Stimulated activated CD4-positive, alpha-beta T cell treated with anti-CD3 and anti-CD28 coated beads, TNF-alpha, amount 100 ng/mL, for 4 hours (primary cell): ENCODE results near the gene TSHR.
"Not testable (repeated sequence)": the region's sequence is repeated elsewhere in the genome, so short reads cannot be mapped to it uniquely, and the experiment has no call there.

Source experiments
- DNase-seq, 3 experiments: peaks; one replicate each; pipeline ENCODE4 v3.0.0-alpha.2; 2020; ENCODE audit warnings: low read depth in 3 of 3

The TSHR gene

DNA sequence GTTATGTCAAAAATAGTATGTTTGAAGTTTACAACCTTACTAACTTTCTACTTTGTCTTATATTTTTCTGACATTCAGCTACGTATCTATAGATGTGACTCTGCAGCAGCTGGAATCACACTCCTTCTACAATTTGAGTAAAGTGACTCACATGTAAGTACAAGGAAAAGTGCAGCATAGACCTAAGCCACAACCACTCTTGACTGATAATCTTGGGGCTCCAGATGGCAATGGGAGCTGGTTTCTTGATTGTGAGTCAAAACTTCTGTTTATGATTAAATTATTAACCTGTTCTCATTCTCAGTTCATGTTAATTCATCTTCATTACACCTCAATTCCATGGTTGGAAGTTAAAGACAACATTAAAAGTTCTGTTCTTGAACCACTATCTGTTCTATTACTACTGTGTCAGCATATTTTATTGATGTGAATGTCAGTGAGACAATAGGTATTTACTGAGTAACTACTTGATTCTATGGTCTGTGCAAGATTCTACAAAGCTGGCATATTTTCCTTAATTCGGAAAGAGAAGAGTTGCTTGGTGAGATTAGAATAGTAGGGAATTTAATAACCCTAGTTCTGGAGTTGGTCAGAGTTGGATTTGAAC lies 112.9 kb downstream of the TSHR start:
- no peak for DNase-seq

DNA sequence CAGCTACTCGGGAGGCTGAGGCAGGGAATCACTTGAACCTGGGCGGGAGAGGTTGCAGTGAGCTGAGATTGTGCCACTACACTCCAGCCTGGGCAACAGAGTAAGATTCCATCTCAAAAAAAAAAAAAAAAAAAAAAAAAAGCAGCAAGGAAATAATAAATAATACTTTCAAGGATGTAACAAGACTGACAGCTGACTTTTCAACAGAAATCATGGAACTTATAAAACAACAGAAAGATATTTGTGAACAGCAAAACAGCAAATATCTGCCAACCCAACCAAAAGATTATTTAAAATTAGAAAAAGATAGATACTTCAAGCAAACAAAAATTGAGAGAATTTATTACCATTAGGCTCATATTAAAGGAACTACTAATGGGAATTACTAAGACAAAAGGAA lies 115.1 kb downstream of the TSHR start:
- no peak for DNase-seq

- DNase-seq, result no peak
These were observed 130.2 kb downstream of the TSHR start for GRCh38 chr14:81085596-81085995.

DNA sequence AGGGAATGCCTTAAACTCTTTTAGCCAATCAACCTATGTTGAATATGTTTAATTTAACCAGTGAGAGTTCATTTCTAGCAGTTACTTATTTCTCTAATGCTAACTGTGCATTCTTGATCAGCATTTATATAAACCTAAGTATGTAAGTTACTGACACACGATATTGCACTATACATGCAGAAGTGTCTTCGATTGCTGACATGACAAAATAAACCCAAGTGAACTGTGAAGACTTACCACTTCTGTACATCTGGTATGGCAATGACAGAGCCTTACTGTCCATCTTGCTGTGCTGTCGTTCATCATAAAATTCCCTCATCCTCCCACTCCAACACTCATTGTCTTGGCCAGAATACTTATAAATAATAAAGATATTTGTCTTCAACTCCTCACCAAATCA lies 131.8 kb downstream of the TSHR start:
- DNase-seq, result no peak

DNA sequence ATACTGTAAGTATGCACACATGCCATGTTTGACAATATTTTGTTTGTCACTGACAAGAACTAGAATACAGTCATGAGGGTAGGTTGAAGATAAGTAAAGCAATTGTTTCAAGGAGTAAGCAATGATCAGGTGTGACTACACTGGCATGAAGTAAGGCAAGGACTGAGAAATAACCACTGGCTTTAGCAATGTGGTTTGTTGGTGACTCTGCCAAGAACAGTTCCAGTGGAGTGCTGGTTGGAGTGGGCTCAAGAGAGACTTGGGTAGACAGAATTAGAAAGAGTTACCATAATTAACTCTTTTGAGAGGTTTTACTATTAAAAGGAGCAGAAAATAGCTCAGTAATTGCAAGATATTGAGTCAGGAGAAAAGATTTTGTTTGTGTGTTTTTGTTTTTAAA lies 135.7 kb downstream of the TSHR start:
- no peak for DNase-seq

- DNase-seq, result no peak
These were observed 136.2 kb downstream of the TSHR start for GRCh38 chr14:81091660-81092059.

- no peak for DNase-seq
These were observed 138.2 kb downstream of the TSHR start for GRCh38 chr14:81093651-81094050.

- no peak for DNase-seq
These were observed 140.1 kb downstream of the TSHR start for GRCh38 chr14:81095539-81095938.

DNA sequence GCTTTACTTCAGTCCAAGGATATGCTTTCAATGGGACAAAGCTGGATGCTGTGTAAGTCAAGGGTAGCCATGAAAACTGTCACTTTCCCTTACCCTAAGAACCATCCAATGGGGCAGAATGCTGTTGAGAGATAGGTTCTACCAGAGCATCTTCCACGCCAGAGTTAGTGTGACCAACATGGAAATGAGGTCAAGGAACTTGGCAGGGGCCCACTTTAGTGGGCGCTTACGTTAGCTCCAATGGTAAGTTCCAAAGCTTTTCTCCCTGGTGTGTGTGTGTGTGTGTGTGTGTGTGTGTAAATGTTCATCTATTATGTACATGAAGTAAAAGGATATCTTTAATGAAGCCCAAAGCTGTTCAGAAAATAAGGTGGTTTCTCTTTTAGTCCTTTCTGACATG lies 141.2 kb downstream of the TSHR start:
- DNase-seq, result no peak

DNA sequence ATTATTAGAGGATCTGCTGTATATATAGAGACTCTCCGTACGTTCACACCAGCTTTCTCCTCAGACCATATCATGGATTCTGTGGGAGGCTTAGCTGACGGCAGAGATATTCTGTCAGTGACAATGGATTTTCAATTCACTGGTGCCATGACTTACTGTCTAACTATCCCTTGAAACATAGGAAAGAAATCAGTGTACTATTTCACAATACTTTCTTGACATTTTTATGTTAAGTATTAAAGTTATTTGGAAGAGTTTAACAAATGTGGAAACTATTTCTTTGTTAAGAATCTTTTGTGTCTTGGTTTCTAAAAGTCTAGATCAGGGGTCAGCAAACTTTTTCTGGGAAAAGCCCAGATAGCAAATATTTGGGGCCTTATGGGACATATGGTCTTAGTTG lies 146.8 kb downstream of the TSHR start:
- DNase-seq, result no peak

- no peak for DNase-seq
These were observed 148.0 kb downstream of the TSHR start for GRCh38 chr14:81103443-81103842.

GRCh38 chr14:81105378-81105777 lies 150.0 kb downstream of the TSHR start:
- DNase-seq, result no peak

- DNase-seq, result no peak
These were observed 150.5 kb downstream of the TSHR start for GRCh38 chr14:81105961-81106360.

DNA sequence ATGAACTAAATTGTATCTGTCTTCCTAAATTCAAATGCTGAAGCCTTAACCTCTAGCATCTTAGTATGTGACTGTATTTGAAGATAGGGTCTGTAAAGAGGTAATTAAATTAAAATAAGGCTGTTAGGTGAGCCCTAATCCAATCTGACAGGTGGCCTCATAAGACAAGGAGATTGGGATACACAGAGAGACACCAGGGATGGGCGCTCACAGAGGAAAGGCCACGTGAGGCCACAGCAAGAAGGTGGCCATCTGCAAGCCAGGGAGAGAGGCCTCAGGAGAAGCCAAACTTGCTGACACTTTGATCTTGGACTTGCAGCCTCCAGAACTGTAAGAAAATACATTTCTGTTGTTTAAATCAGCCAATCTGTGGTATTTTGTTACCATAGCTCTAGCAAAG lies 154.8 kb downstream of the TSHR start:
- no peak for DNase-seq

- no peak for DNase-seq
These were observed 157.8 kb downstream of the TSHR start for GRCh38 chr14:81113176-81113575.

GRCh38 chr14:81113945-81114820 lies 158.8 kb downstream of the TSHR start:
- DNase-seq, result not testable (repeated sequence)

DNA sequence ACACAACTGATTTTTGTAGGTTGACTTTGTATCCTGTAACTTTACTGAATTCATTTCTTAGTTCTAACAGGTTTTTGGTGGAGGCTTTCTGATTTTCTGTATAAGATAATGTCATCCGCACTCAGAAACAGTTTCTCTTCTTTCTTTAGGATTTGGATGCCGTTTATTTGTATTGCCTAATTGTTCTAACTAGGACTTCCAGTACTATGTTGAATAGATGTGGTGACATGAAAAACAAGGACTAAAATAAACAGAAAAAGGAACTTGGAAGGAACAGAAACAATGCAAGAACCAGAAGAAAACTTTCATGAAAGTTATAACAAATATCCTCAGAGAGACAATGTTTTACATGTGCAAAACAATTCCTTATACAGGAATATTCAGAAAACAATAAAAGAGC lies 165.1 kb downstream of the TSHR start:
- DNase-seq, result no peak

DNA sequence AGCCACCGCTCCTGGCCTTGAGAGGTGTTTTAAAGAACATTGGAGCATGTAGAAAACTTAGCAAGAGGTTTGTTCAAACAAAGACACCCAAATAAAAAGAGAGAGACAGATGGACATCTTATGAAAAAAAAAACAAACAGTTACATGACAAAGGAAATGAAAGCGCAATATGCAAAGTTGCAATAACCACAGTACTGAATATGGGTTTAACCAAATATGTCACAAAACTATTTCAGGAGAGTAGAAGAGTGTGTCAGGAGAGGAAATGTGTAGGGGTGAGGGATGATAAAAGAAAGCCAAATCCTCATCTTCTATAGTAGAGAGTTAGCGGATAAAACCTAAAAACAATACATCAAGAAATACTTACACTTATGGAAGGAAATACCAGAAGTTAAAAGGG lies 166.9 kb downstream of the TSHR start:
- DNase-seq, result no peak

DNA sequence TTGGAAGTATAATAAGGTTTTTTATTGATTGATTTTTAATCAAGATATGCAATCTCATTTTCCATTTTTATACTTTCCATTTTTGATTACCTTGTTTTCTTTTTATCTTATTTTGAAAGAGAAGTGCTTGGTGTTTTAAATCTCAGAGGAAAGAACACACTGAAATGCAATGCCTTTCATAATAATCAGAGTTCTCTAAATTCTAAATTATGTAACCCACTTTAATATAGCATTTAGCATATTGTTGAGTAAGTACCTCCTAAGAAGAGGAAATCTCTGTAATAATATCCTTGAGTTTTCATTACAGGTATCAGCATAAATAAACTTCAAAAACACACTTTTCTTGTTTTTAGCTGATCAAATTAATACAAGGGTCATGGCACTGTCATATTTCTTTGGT lies 168.4 kb downstream of the TSHR start:
- DNase-seq, result no peak

- DNase-seq, result no peak
These were observed 170.1 kb downstream of the TSHR start for GRCh38 chr14:81125536-81125935.

GRCh38 chr14:81127785-81128184 lies 172.4 kb downstream of the TSHR start:
- DNase-seq, result no peak

DNA sequence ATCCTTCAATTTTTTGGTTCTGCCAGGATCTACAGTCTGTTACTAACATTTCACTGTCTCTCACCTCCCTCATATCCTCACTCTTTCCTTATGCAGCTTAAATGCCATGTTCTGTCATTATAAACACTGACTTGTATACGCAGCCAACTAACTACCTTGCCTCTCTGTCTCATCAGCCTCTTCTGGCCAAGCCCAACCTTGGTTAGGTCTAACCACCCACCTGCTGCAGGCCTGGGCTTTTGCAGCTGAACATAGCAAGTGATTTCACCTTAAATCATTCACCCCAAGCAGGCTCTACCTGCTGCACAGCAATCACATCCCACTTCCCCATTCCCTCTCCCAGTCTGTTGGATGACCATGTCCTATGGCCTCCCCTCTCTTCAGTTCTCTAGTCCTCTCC lies 173.8 kb downstream of the TSHR start:
- DNase-seq, result no peak

DNA sequence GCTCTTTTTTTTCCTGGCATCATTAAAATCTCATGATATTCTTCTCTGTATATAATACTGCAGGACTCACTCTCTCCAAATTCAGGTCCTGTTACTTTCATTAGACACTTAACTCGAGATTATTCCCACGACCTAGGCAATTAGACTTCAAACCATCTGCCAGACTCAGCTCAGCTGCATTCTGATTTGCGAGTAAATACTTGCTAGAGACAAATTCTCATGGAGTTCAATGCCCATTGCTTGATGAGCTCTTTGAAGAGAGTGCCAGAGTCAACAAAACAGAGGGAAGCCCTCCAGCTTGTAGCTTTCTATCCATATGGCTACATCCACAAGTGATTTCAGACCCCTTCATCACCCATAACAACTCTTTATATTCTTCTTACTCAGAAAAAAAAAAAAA lies 177.0 kb downstream of the TSHR start:
- no peak for DNase-seq

DNA sequence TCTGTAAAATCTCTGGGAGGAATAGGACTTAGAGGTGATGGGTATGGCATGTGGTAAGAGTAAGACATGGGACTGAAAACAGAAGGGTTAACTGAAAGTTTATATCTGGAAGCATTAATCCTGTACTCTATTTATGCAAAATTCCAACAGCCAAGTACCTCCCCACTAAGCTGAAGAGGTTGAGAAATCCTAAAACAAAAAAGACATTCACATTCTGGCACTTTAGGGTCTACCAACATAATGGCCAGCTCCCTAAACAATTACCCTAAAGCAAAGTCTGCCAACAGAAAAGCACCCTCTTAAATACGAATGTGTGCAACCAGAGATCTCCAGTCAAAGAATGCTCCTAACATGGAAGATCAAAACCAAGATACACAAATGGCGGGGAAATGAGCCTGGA lies 178.0 kb downstream of the TSHR start:
- DNase-seq, result no peak
